GM23338 (cell line): ENCODE measurements around the gene TESK2. TPM values are rescaled to one million over a fixed set of nuclear protein-coding genes. Genes with fewer than 3 reads are reported as not detected.

Experiments
- ATAC-seq: fragments of 200-7000 bp; cut with Tn5 transposase; 3 replicates; pipeline ENCODE4 v1.9.1; 2020
- DNase-seq: peaks from one replicate; pipeline ENCODE4 v3.0.0-alpha.2; 2015; ENCODE audit warnings: low spot score
- H2AFZ ChIP-seq: fragments of 200-600 bp; sonication (generic); 2 replicates; pipeline ENCODE4 v1.8.0; 2016; ENCODE audit warnings: antibody characterized with exemption, mild to moderate bottlenecking, moderate library complexity
- H3F3A ChIP-seq: fragments of 200-600 bp; sonication (generic); replicated peaks from 2 replicates; pipeline ENCODE4 v1.8.0; 2017; ENCODE audit warnings: antibody characterized with exemption, mixed run types, low read depth
- H3K27ac ChIP-seq: fragments of 200-600 bp; sonication (generic); 2 replicates; pipeline ENCODE4 v1.6.1; 2016; ENCODE audit warnings: low read depth
- H3K27me3 ChIP-seq: fragments of 200-600 bp; sonication (generic); 2 replicates; pipeline ENCODE4 v1.8.0; 2016; ENCODE audit warnings: mild to moderate bottlenecking, mixed run types, moderate library complexity; ENCODE audit not compliant: insufficient read depth
- H3K36me3 ChIP-seq: fragments of 200-600 bp; sonication (generic); 2 replicates; pipeline ENCODE4 v1.8.0; 2016; ENCODE audit warnings: mild to moderate bottlenecking; ENCODE audit not compliant: insufficient read depth
- H3K4me1 ChIP-seq: fragments of 200-600 bp; sonication (generic); 2 replicates; pipeline ENCODE4 v1.8.0; 2016; ENCODE audit warnings: mild to moderate bottlenecking, moderate library complexity; ENCODE audit not compliant: insufficient read depth
- H3K4me2 ChIP-seq: fragments of 200-600 bp; sonication (generic); 2 replicates; pipeline ENCODE4 v1.7.1; 2017; ENCODE audit warnings: mixed run types
- H3K4me3 ChIP-seq: fragments of 200-600 bp; sonication (generic); 2 replicates; pipeline ENCODE4 v1.6.1; 2016; ENCODE audit warnings: mixed run types
- H3K79me2 ChIP-seq: fragments of 200-600 bp; sonication (generic); replicated peaks from 2 replicates; pipeline ENCODE4 v1.8.0; 2017; ENCODE audit warnings: mild to moderate bottlenecking; ENCODE audit not compliant: insufficient read depth
- H3K9me2 ChIP-seq: fragments of 200-600 bp; sonication (generic); 2 replicates; pipeline ENCODE4 v1.8.0; 2017; ENCODE audit not compliant: insufficient read depth
- H4K20me1 ChIP-seq: fragments of 200-600 bp; sonication (generic); replicated peaks from 2 replicates; pipeline ENCODE4 v1.8.0; 2017; ENCODE audit warnings: mild to moderate bottlenecking; ENCODE audit not compliant: insufficient read depth
- H3K27ac Mint-ChIP-seq: 2 replicates; pipeline ENCODE4 v1.8.0; 2020; ENCODE audit warnings: inconsistent platforms, mild to moderate bottlenecking, moderate library complexity, mixed read lengths
- H3K27me3 Mint-ChIP-seq: 3 replicates; pipeline ENCODE4 v1.8.0; 2022; ENCODE audit warnings: low read depth, mild to moderate bottlenecking, moderate library complexity, mixed read lengths, inconsistent platforms; ENCODE audit not compliant: insufficient read depth, poor library complexity
- H3K36me3 Mint-ChIP-seq: 3 replicates; pipeline ENCODE4 v1.8.0; 2021; ENCODE audit warnings: low read depth, mild to moderate bottlenecking, inconsistent platforms, moderate library complexity, mixed read lengths
- H3K4me1 Mint-ChIP-seq: 3 replicates; pipeline ENCODE4 v1.8.0; 2020; ENCODE audit warnings: mild to moderate bottlenecking, inconsistent platforms, mixed read lengths
- H3K4me3 Mint-ChIP-seq: 3 replicates; pipeline ENCODE4 v1.8.0; 2021; ENCODE audit warnings: moderate library complexity, mild to moderate bottlenecking, inconsistent platforms, mixed read lengths
- H3K9me3 Mint-ChIP-seq: 3 replicates; pipeline ENCODE4 v1.8.0; 2020; ENCODE audit warnings: moderate library complexity, mild to moderate bottlenecking, inconsistent platforms, mixed read lengths
- CREB1 ChIP-seq: fragments of 250-450 bp; sonication (Bioruptor Pico); IDR thresholded peaks from 2 replicates; pipeline ENCODE4 v1.5.0; 2020; ENCODE audit warnings: low read depth, mild to moderate bottlenecking, moderate library complexity
- EZH2 ChIP-seq: fragments of 200-600 bp; sonication (generic); IDR thresholded peaks from one replicate; pipeline ENCODE4 v1.8.0; 2017; ENCODE audit warnings: antibody characterized with exemption, mild to moderate bottlenecking, low read depth; ENCODE audit not compliant: unreplicated experiment
- EZH2phosphoT487 ChIP-seq: fragments of 200-600 bp; sonication (generic); IDR thresholded peaks from one replicate; pipeline ENCODE4 v1.8.1; 2018; ENCODE audit warnings: antibody characterized with exemption; ENCODE audit not compliant: unreplicated experiment
- JUNB ChIP-seq: IDR thresholded peaks from one replicate; pipeline ENCODE4 v1.6.1; 2016; ENCODE audit warnings: antibody characterized with exemption; ENCODE audit not compliant: unreplicated experiment
- NANOG ChIP-seq: IDR thresholded peaks from 2 replicates; pipeline ENCODE4 v1.6.1; 2016; ENCODE audit warnings: antibody characterized with exemption, borderline replicate concordance
- POLR2AphosphoS5 ChIP-seq: IDR thresholded peaks from 2 replicates; pipeline ENCODE4 v1.6.1; 2016; ENCODE audit warnings: antibody characterized with exemption, low read depth
- REST ChIP-seq: IDR thresholded peaks from one replicate; pipeline ENCODE4 v1.6.1; 2018; ENCODE audit warnings: antibody characterized with exemption; ENCODE audit not compliant: unreplicated experiment
- STAT1 ChIP-seq: IDR thresholded peaks from one replicate; pipeline ENCODE4 v1.6.1; 2016; ENCODE audit warnings: antibody characterized with exemption; ENCODE audit not compliant: unreplicated experiment
- ZNF114 ChIP-seq: fragments of 250-450 bp; sonication (Bioruptor Pico); IDR thresholded peaks from 2 replicates; pipeline ENCODE4 v1.5.0; 2020; ENCODE audit warnings: mild to moderate bottlenecking, moderate library complexity
- ZNF331 ChIP-seq: fragments of 250-450 bp; sonication (Bioruptor Pico); IDR thresholded peaks from 2 replicates; pipeline ENCODE4 v1.5.0; 2020; ENCODE audit warnings: low read depth, mild to moderate bottlenecking, moderate library complexity
- polyA plus RNA-seq: library from polyadenylated mRNA; unstranded; fragments of >200 nt; fragmentation: Nextera tagmentation; extraction: Ambion mirVana; gene quantifications from 2 replicates; pipeline ENCODE4 v1.2.1, GENCODE V29; 2016
- total RNA-seq: library from RNA; depleted of rRNA; stranded (reverse); fragments of >200 nt; shearing (Covaris generic); gene quantifications from 2 replicates; pipeline ENCODE4 v1.2.3, GENCODE V29; 2014
- TF ChIP-seq, protein P1 (sequence below), 2 experiments: fragments of 200-600 bp in 1 of 2; sonication (generic) in 1 of 2; conservative IDR thresholded peaks; 2 replicates each; pipeline versions ENCODE4 v1.5.1 to v1.6.1; 2016 to 2017; ENCODE audit warnings: antibody characterized with exemption in 2 of 2, low read depth in 2 of 2, mild to moderate bottlenecking in 2 of 2, moderate library complexity in 1 of 2
- TF ChIP-seq, protein P2 (sequence below): IDR thresholded peaks from 2 replicates; pipeline ENCODE4 v1.6.1; 2016; ENCODE audit warnings: antibody characterized with exemption
- TF ChIP-seq, protein P3 (sequence below): fragments of 250-450 bp; sonication (Bioruptor Pico); IDR thresholded peaks from 2 replicates; pipeline ENCODE4 v1.5.0; 2020; ENCODE audit warnings: mild to moderate bottlenecking, moderate library complexity

TESK2 gene
- total and polyA plus RNA-seq, 2 experiments from 2014 or later: 5.2 to 14.0 TPM

GRCh38 chr1:45429561-45430159, 61.3 kb downstream of the TESK2 start:
- Histone ChIP-seq H4K20me1 (0 out of 2 replicates have a peak, but pooled peaks cover 3% of the 10 kb centered on the region), H3K36me3 (no peaks in the 10 kb centered on the region), H3K4me1 (no peaks in the 10 kb centered on the region), H3K27me3 (no peaks in the 10 kb centered on the region), H2AFZ (no peak overlapping the region), H3K4me2 (no peak overlapping the region), H3K4me3 (no peak overlapping the region), H3K27ac (peak overlapping the region; percentile 39; the same call in 1 of the 2 replicates), H3K79me2 (no peaks in the 10 kb centered on the region), H3K9me2 (no peaks in the 10 kb centered on the region), H3F3A (no peaks in the 10 kb centered on the region)
- Mint-ChIP-seq H3K36me3 (no peaks in the 10 kb centered on the region), H3K27me3 (peaks cover 8% of the 10 kb centered on the region), H3K9me3 (no peaks in the 10 kb centered on the region; the same call in 2 of the 3 replicates), H3K4me1 (no peaks in the 10 kb centered on the region), H3K27ac (no peak overlapping the region), H3K4me3 (no peak overlapping the region)
- TF ChIP-seq CREB1 (no peak), EZH2 (no peak), JUNB (no peak), STAT1 (no peak), ZNF331 (CRISPR knock-in tag) (no peak), REST (no peak), NANOG (no peak), EZH2phosphoT487 (no peak), ZNF114 (no peak), POLR2AphosphoS5 (no peak)
- TF ChIP-seq, protein P1, sequence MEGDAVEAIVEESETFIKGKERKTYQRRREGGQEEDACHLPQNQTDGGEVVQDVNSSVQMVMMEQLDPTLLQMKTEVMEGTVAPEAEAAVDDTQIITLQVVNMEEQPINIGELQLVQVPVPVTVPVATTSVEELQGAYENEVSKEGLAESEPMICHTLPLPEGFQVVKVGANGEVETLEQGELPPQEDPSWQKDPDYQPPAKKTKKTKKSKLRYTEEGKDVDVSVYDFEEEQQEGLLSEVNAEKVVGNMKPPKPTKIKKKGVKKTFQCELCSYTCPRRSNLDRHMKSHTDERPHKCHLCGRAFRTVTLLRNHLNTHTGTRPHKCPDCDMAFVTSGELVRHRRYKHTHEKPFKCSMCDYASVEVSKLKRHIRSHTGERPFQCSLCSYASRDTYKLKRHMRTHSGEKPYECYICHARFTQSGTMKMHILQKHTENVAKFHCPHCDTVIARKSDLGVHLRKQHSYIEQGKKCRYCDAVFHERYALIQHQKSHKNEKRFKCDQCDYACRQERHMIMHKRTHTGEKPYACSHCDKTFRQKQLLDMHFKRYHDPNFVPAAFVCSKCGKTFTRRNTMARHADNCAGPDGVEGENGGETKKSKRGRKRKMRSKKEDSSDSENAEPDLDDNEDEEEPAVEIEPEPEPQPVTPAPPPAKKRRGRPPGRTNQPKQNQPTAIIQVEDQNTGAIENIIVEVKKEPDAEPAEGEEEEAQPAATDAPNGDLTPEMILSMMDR (conservative IDR thresholded peaks at IDR 0.05; ENCODE audit: low read depth in 2 of 2): no peak
- TF ChIP-seq, protein P2, sequence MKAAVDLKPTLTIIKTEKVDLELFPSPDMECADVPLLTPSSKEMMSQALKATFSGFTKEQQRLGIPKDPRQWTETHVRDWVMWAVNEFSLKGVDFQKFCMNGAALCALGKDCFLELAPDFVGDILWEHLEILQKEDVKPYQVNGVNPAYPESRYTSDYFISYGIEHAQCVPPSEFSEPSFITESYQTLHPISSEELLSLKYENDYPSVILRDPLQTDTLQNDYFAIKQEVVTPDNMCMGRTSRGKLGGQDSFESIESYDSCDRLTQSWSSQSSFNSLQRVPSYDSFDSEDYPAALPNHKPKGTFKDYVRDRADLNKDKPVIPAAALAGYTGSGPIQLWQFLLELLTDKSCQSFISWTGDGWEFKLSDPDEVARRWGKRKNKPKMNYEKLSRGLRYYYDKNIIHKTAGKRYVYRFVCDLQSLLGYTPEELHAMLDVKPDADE: no peak
- TF ChIP-seq, protein P3, sequence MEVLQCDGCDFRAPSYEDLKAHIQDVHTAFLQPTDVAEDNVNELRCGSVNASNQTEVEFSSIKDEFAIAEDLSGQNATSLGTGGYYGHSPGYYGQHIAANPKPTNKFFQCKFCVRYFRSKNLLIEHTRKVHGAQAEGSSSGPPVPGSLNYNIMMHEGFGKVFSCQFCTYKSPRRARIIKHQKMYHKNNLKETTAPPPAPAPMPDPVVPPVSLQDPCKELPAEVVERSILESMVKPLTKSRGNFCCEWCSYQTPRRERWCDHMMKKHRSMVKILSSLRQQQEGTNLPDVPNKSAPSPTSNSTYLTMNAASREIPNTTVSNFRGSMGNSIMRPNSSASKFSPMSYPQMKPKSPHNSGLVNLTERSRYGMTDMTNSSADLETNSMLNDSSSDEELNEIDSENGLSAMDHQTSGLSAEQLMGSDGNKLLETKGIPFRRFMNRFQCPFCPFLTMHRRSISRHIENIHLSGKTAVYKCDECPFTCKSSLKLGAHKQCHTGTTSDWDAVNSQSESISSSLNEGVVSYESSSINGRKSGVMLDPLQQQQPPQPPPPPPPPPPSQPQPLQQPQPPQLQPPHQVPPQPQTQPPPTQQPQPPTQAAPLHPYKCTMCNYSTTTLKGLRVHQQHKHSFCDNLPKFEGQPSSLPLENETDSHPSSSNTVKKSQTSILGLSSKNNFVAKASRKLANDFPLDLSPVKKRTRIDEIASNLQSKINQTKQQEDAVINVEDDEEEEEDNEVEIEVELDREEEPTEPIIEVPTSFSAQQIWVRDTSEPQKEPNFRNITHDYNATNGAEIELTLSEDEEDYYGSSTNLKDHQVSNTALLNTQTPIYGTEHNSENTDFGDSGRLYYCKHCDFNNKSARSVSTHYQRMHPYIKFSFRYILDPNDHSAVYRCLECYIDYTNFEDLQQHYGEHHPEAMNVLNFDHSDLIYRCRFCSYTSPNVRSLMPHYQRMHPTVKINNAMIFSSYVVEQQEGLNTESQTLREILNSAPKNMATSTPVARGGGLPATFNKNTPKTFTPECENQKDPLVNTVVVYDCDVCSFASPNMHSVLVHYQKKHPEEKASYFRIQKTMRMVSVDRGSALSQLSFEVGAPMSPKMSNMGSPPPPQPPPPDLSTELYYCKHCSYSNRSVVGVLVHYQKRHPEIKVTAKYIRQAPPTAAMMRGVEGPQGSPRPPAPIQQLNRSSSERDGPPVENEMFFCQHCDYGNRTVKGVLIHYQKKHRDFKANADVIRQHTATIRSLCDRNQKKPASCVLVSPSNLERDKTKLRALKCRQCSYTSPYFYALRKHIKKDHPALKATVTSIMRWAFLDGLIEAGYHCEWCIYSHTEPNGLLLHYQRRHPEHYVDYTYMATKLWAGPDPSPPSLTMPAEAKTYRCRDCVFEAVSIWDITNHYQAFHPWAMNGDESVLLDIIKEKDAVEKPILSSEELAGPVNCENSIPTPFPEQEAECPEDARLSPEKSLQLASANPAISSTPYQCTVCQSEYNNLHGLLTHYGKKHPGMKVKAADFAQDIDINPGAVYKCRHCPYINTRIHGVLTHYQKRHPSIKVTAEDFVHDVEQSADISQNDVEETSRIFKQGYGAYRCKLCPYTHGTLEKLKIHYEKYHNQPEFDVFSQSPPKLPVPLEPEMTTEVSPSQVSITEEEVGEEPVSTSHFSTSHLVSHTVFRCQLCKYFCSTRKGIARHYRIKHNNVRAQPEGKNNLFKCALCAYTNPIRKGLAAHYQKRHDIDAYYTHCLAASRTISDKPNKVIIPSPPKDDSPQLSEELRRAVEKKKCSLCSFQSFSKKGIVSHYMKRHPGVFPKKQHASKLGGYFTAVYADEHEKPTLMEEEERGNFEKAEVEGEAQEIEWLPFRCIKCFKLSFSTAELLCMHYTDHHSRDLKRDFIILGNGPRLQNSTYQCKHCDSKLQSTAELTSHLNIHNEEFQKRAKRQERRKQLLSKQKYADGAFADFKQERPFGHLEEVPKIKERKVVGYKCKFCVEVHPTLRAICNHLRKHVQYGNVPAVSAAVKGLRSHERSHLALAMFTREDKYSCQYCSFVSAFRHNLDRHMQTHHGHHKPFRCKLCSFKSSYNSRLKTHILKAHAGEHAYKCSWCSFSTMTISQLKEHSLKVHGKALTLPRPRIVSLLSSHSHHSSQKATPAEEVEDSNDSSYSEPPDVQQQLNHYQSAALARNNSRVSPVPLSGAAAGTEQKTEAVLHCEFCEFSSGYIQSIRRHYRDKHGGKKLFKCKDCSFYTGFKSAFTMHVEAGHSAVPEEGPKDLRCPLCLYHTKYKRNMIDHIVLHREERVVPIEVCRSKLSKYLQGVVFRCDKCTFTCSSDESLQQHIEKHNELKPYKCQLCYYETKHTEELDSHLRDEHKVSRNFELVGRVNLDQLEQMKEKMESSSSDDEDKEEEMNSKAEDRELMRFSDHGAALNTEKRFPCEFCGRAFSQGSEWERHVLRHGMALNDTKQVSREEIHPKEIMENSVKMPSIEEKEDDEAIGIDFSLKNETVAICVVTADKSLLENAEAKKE (CRISPR knock-in tag): no peak
- no peak for DNase-seq
- no peak for ATAC-seq
